ENCODE data around the gene SMYD3.

GRCh38 chr1:245915406-245915805 is 591.7 kb downstream of the SMYD3 start:
- TF ChIP-seq POLR2A (IDR thresholded peaks at IDR 0.05) (no peak), CTCF (IDR thresholded peaks at IDR 0.05) (no peak)
